Measurements from ENCODE around the gene KMT2B.
"Not testable (repeated sequence)": the region's sequence is repeated elsewhere in the genome, so short reads cannot be mapped to it uniquely, and the experiment has no call there.

Gene KMT2B

GRCh38 chr19:35757749-35758608, 40.2 kb downstream of the KMT2B start, which contains the start of gene PROSER3:
Gene PROSER3 (plus strand): TSS chr19:35758176. CDS start chr19:35758216, 40 bp downstream.
- DNase-seq = peak; percentile 99

GRCh38 chr19:35759697-35760096, 41.9 kb downstream of the KMT2B start:
- DNase-seq = no peak

- DNase-seq = no peak
Measured at GRCh38 chr19:35760711-35761349, 43.0 kb downstream of the KMT2B start.

DNA sequence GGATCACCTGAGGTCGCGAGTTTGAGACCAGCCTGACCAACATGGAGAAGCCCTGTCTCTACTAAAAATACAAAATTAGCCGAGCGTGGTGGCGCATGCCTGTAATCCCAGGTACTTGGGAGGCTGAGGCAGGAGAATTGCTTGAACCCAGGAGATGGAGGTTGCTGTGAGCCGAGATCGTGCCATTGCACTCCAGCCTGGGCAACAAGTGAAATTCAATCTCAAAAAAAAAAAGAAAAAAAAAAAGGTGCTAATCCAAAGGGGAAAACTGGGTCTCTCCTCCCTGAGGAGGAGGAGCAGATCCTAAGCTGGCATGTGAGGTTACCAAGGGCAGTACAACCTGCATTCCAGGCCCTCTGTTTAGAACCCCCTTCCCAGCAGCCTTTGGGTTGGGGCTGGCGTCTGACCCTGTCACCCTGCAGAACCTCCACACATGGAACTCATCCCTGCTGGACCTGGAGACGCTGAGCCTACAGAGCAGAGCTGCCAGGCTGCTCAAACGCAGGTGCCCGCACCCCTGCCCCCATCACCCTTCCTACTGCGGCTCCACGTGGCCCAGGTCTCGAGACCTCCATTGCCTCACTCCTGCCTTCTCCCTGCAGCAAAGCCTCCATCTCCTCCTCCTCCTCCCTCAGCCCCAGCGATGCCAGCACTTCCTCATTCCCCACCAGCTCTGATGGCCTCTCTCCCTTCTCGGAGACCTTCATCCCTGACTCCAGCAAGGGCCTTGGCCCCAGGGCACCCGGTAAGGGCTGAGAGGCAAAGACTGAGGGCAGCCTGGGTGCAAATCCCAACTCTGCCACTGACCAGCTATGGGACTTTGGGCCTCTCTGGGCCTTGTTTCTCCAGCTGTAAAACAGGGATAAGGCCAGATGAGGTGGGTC, 46.9 kb downstream of the KMT2B start:
- no peak for DNase-seq

DNA sequence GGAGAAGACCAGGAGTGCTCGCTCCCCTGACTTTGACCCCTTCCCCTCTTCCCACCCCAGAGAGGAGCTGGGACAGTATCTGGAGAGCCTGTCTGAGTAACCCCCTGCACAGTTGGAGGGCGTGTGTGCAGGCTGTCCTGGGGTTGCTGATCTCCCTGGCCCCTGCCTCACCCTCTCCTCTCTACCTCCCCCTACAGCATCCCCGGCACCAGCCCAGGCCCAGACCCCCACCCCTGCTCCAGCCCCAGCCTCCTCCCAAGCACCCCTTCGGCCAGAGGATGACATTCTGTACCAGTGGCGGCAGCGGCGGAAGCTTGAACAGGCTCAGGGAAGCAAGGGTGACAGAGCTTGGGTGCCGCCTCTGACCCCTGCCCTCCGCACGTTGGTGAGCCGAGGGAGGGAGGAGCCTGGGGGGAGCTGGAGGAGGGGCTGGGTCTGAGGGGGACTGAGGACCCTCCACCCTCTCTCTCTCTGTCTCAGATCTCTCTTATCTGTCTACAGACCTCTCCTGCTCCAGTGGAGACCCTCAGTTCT, 48.8 kb downstream of the KMT2B start:
- no peak for DNase-seq

GRCh38 chr19:35767288-35768081, 49.7 kb downstream of the KMT2B start:
- no peak for DNase-seq

DNA sequence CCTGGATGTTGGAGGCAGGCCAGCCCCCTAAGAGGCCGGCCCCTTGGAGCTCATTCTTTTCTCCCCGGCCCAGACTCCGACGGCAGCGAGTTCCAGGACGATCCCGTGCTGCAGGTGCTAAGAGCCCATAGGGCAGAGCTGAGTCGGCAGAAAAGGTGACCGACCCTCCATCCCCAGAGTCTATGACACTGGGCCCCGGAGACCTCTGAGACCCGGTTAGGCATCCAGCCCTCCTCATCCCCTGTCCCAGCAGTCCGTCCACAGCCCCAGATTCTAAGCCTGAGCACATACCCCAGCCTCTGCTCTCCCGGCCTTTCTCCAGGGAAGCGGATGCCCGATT, 50.2 kb downstream of the KMT2B start:
- no peak for DNase-seq

GRCh38 chr19:35772362-35772761, 54.6 kb downstream of the KMT2B start:
- not testable (repeated sequence) for DNase-seq

GRCh38 chr19:35773020-35773806, 55.4 kb downstream of the KMT2B start:
- no peak for DNase-seq

DNA sequence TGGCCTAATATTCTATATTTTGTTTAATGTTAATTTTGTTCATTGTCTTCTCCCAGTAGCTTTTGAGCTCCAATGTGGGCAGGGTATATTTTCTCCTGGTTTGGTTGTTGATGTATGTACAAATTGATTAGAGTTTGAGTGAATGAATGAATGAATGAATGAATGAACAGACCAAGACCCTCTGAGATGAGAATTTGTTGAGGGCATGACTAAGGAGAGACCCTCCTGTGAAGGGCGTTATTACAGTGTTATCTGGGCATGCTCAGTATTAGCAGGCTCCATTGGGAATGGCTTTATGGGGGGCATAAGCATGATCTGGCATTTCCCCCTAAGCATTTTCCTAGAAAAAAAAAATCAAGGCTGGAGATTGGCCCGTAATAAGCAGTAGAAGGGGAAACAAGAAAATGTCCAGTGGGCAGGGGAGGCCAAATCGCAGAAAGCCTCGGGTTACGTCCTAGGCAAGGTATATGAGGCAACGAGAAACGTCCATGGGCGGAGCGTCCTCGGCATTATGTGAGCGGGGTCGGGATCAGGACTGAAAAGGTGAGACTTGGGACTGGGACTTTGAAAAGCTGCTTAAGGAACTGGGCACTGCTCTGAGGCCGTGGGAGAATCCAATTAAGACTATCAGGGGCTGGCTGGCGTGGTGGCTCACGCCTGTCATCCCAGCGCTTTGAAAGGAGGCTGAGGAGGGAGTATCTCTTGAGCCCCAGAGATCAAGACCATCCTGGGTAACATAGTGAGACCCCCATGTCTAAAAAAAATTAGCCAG, 56.7 kb downstream of the KMT2B start:
- no peak for DNase-seq

DNA sequence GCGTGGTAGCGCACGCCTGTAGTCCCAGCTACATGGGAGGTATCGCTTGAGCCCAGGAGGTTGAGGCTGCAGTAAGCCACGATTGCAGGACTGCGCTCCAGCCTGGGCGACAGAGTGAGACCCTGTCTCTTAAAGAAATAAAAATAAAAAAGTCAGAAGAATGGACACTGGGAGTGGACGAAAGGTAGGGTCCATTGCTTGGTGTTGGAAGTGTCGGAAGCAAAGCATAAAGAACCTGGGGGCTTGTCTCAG, 57.2 kb downstream of the KMT2B start:
- no peak for DNase-seq

GRCh38 chr19:35775298-35776101, 57.7 kb downstream of the KMT2B start, which contains the start of gene ARHGAP33:
Gene ARHGAP33 (plus strand): TSS chr19:35775564. CDS start chr19:35775659, 95 bp downstream.
- DNase-seq = peak; percentile 99

DNA sequence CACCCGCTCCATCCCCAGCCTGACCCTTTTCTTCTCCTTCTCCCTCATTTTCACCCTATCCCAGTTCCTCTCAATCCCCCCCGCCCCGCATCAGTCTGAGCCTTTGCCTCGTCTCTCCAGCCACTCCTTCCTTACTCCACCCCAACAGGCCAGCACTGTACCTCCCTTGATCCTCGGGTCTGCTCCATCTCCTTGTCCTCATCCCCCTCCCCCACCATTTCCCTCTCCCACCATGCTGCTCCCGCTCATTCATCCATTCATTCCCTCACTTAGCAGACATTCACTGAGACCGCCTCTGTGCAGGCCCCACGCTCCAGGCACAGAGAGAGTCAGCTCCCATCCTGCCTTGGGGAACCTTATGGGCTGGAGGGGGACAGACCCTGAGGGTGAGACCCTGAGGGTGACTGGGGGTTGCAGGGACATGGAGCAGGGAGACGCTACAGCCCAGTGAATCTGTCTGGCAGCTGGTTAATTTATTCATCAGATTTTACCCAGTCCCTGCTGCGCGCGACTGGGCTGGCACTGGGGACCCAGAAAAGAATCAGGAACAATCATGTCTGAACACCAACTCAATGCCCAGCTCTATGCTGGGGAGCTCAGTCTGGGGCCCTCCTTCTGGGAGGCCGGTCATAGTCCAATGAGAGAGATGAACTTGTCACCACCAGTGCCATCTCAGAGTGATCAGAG, 58.4 kb downstream of the KMT2B start:
- no peak for DNase-seq

DNA sequence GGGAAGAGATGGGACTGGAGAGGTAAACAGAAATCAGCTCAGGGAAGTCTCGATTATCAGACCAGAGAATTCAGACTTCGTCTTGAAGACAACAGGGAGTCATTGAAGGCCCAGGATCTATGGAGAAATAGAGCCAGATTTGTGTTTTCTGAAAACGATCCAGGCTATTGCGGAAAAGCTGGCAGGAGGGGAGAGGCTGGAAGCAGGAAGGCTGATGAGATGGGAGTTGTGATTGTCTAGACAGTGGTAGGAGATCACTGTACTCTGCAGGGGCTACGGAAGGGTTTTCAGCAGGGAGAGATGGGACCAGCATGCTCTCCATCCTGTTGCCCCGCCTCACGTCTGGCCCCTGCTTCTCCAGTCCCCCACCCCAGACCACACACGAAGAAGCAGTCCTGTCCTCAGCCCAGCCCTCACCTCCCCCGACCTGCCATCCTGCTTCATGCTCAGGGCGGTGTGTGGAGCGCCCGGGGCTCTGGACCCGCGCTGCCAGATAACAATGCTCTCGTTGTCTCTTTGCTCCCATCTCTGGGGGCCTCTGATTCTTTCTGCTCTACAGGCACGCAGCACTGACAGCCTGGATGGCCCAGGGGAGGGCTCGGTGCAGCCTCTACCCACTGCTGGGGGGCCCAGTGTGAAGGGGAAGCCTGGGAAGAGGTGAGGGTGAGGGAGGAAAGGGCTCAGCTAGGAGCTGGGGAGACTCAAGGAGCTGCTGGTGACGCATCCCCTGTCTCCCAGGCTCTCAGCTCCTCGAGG, 59.5 kb downstream of the KMT2B start:
- no peak for DNase-seq

DNA sequence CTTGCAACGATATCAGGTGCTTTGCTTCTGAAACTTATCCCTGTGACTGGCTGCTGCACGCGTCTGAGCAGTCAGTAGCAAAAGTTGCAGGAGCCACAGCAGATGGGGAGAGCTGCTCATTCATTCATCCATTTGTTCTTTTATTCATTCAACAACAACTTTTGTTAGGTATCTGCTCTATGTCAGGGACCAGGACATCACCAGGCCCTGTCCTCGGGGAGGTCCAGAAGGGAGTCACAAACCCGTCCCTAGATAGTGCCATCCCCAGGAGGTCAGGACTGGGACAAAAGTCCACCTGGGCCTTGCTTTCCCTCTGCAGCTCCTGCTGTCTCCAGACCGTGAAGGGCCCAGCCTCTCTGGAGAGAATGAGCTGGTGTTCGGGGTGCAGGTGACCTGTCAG, 60.2 kb downstream of the KMT2B start:
- no peak for DNase-seq

GRCh38 chr19:35779033-35779432, 61.2 kb downstream of the KMT2B start:
- no peak for DNase-seq

DNA sequence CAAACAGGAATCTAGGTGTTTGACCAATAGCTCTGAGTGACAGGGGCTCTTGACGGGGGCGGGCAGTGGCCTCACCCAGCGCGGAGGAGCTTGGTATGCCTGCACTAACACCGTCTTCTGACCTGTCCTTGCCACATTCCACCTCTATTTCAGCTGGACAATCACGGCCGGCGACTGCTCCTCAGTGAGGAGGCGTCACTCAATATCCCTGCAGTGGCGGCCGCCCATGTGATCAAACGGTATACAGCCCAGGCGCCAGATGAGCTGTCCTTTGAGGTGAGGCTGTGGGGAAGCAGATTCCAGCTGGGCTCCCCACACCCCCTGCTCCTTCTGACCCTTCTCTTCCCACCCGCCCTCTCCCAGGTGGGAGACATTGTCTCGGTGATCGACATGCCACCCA, 62.3 kb downstream of the KMT2B start:
- DNase-seq = no peak

DNA sequence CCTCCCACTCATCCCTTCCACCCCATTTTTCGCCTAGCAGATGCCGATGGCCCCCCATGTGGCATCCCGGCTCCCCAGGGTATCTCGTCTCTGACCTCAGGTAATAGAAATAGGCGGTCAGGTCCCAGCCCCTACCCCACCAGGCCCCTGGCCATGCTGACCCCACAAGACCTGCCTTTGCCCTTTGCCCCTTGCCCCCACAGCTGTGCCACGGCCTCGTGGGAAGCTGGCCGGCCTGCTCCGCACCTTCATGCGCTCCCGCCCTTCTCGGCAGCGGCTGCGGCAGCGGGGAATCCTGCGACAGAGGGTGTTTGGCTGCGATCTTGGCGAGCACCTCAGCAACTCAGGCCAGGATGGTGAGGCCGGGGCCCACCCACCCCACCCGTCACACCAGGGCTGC, 62.9 kb downstream of the KMT2B start:
- DNase-seq = no peak

DNA sequence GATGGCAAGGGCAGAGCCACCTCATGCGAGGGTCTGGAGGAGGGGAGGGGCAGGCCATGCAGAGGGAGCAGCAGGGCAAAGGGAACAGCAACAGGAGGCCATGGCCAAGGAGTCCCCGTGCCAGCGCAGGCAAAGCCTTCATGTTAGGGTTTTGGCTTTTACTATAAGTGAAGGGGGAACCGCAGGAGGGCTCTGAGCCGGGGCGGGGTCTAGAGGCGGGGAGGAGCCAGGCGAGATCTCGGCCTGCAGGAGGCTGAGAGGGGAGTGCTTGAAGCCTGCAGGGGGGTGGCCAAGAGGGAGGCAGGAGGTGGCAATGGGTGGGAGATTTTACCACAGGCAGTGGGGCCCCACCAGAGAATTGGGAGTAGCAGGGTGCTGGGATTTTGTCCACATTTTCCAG, 63.8 kb downstream of the KMT2B start:
- no peak for DNase-seq

Data from stimulated activated CD4-positive, alpha-beta T cell treated with anti-CD3 and anti-CD28 coated beads, Interleukin-1b, Interleukin-23, amount 100 ng/mL, for 48 hours (primary cell).